ENCODE results near the gene PCDHGB2. TPM values are rescaled to one million over a fixed set of nuclear protein-coding genes. Genes with fewer than 3 reads are reported as not detected.

Gene PCDHGB2
- total RNA-seq, 1 experiment from 2014 or later = 1.4 TPM

DNA sequence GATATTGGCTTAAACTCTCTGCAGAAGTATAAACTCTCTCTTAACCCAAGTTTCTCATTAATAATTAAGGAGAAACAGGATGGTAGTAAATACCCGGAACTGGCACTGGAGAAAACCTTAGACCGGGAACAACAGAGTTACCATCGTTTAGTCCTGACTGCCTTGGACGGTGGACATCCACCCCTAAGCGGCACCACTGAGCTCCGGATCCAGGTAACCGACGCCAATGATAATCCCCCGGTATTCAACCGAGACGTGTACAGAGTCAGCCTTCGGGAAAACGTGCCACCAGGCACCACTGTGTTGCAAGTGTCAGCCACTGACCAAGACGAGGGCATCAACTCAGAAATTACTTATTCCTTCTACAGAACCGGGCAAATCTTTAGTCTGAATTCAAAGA lies 38.8 kb downstream of the PCDHGB2 start:
- no peak overlapping the region for H3K9ac ChIP-seq (ENCODE audit: low read length)
- intact Hi-C loops (cut with micrococcal nuclease) = loop anchor here (5.0 kb wide), 1 partner anchor 109 kb away; no protein-coding TSS in a partner anchor

DNA sequence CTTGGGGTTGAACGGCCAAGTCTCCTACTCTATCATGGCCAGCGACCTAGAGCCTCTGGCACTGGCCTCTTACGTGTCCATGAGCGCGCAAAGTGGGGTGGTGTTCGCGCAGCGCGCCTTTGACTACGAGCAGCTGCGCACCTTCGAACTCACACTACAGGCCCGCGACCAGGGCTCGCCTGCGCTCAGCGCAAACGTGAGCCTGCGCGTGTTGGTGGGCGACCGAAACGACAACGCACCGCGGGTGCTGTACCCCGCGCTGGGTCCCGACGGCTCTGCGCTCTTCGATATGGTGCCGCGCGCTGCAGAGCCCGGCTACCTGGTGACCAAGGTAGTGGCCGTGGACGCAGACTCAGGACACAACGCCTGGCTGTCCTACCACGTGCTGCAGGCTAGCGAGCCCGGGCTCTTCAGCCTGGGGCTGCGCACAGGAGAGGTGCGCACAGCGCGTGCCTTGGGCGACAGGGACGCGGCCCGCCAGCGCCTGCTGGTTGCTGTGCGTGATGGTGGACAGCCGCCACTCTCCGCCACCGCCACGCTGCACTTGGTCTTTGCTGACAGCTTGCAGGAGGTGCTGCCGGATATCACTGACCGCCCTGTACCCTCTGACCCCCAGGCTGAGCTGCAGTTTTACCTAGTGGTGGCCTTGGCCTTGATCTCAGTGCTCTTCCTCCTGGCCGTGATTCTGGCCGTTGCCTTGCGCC lies 39.9 kb downstream of the PCDHGB2 start:
- Histone ChIP-seq H3K36me3 (ENCODE audit: low read depth, low read length) (peaks cover 9% of the 10 kb centered on the region; the same call in 1 of the 2 replicates), H2AFZ (ENCODE audit: low read length) (no peak overlapping the region), H4K20me1 (ENCODE audit: low read length) (no peaks in the 10 kb centered on the region), H3K4me3 (ENCODE audit: low read length) (no peak overlapping the region), H3K27ac (ENCODE audit: low read length) (no peak overlapping the region), H3K9ac (ENCODE audit: low read length) (no peak overlapping the region), H3K9me2 (replicated peaks; ENCODE audit: low read length) (no peaks in the 10 kb centered on the region), H3F3A (ENCODE audit: low read length, unreplicated experiment) (no peaks in the 10 kb centered on the region), H3K4me2 (ENCODE audit: low read length) (no peak overlapping the region), H3K4me1 (ENCODE audit: insufficient read depth, low read length) (no peaks in the 10 kb centered on the region), H3K27me3 (ENCODE audit: low read length) (no peaks in the 10 kb centered on the region), H3K9me3 (ENCODE audit: low read length) (peaks cover 7% of the 10 kb centered on the region; the same call in 1 of the 2 replicates), H3K79me2 (ENCODE audit: low read length) (no peaks in the 10 kb centered on the region)
- CTCF ChIA-PET = no interaction called here
- DNase-seq = no peak
- no peak for TF ChIP-seq EZH2phosphoT487 (IDR thresholded peaks at IDR 0.05; ENCODE audit: borderline replicate concordance, low read length)
- no peak for TF ChIP-seq CTCF (conservative IDR thresholded peaks at IDR 0.05; ENCODE audit: low read depth, low read length)
- TF ChIP-seq EZH2 (IDR thresholded peaks at IDR 0.05; ENCODE audit: low read length, unreplicated experiment) = no peak
- POLR2A ChIA-PET (ENCODE audit: unreplicated experiment) = no interaction called here
- no peak for ATAC-seq
- BruUV-seq (replicated peaks) = no TSS peak
- intact Hi-C loops (cut with micrococcal nuclease) = loop anchor here (5.0 kb wide), 1 partner anchor 108 kb away; no protein-coding TSS in a partner anchor

More for the DNA sequence above, 38.8 kb downstream of the PCDHGB2 start:
- H2AFZ ChIP-seq (ENCODE audit: low read length) = no peak overlapping the region
- TF ChIP-seq EZH2phosphoT487 (IDR thresholded peaks at IDR 0.05; ENCODE audit: borderline replicate concordance, low read length) = no peak
- TF ChIP-seq CTCF (conservative IDR thresholded peaks at IDR 0.05; ENCODE audit: low read depth, low read length) = no peak
- no peak for TF ChIP-seq EZH2 (IDR thresholded peaks at IDR 0.05; ENCODE audit: low read length, unreplicated experiment)
- no peaks in the 10 kb centered on the region for H3K27me3 ChIP-seq (ENCODE audit: low read length)
- no peaks in the 10 kb centered on the region for H3K9me2 ChIP-seq (replicated peaks; ENCODE audit: low read length)
- no TSS peak for BruUV-seq (replicated peaks)
- H4K20me1 ChIP-seq (ENCODE audit: low read length) = no peaks in the 10 kb centered on the region
- ChIA-PET CTCF (interaction anchor here (2.4 kb wide), 1 partner anchor 126 kb away, joined by 7 read pairs; no protein-coding TSS in a partner anchor), POLR2A (ENCODE audit: unreplicated experiment) (no interaction called here)
- peak overlapping the region; percentile 23 for H3K4me3 ChIP-seq (ENCODE audit: low read length)
- H3K79me2 ChIP-seq (ENCODE audit: low read length) = no peaks in the 10 kb centered on the region
- H3F3A ChIP-seq (ENCODE audit: low read length, unreplicated experiment) = no peaks in the 10 kb centered on the region
- ATAC-seq (no peak), DNase-seq (no peak)
- H3K27ac ChIP-seq (ENCODE audit: low read length) = no peak overlapping the region
- H3K9me3 ChIP-seq (ENCODE audit: low read length) = peaks cover 7% of the 10 kb centered on the region; the same call in 1 of the 2 replicates
- H3K36me3 ChIP-seq (ENCODE audit: low read depth, low read length) = peaks cover 9% of the 10 kb centered on the region; the same call in 1 of the 2 replicates
- H3K4me2 ChIP-seq (ENCODE audit: low read length) = no peak overlapping the region
- H3K4me1 ChIP-seq (ENCODE audit: insufficient read depth, low read length) = no peaks in the 10 kb centered on the region
